ENCODE data around the gene GPR42.
"Not testable (repeated sequence)": the region's sequence is repeated elsewhere in the genome, so short reads cannot be mapped to it uniquely, and the experiment has no call there.

The GPR42 gene

DNA sequence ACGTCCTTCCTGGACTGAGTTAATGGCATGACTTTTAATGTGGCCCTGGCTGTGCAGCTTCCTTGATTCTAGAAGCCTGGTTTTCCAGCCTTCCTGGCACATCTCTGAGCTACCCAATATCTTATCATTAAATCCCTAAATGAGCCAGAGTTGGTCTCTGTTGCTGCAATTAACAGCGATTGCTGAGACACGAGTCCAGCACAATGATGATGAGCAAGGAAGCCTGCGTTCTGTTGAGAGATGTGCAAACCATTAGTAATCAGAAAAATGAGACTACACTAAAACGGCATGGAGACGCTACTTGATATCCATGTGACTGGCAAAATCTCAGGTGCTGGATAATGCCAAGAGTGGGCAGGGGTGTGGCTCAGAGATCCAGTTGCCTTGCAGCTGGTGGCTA lies 26.2 kb downstream of the GPR42 start:
- no peak for DNase-seq

- DNase-seq, result no peak
These were observed 27.7 kb downstream of the GPR42 start for GRCh38 chr19:35398570-35398969.

- no peak for DNase-seq
These were observed 28.4 kb downstream of the GPR42 start for GRCh38 chr19:35399231-35399630.

GRCh38 chr19:35399948-35400772 lies 29.3 kb downstream of the GPR42 start:
- DNase-seq, result no peak

DNA sequence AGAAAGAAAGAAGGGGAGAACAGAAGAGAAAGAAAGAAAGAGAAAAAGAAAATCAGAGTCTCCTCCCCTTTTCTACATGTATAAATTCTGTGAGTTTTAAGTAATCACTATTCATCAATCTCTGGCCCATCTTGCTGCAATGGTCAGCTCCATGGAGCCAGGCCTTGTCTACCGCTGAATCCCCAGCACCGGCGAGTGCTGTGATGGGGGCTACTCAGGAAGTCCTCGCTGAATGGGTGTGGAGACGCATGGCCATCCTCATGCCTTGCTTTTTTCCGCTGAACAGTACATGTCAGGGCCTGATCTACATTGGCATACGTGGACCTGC lies 29.9 kb downstream of the GPR42 start:
- no peak for DNase-seq

- DNase-seq, result not testable (repeated sequence)
These were observed 30.5 kb downstream of the GPR42 start for GRCh38 chr19:35401416-35401815.

- no peak for DNase-seq
These were observed 32.4 kb downstream of the GPR42 start for GRCh38 chr19:35403116-35403760.

- DNase-seq, result peak; percentile 70
These were observed 34.2 kb downstream of the GPR42 start for GRCh38 chr19:35404879-35405622.

DNA sequence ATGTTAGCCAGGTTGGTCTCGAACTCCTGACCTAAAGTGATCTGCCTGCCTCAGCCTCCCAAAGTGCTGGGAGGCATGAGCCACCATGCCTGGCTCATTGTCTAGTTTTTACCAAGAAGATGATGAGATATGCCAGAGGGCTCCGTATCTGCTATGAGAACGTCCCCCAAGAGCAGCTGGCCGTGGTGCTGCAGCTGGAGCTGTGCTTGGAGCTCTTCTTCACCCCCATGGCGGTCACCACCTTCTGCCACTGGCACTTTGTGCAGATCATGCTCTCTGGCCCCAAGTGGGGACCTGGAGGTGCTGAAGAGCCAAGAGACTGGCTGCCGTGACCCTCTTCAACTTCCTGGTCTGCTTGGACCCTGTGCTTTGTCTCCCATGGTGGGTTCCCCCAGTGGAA lies 36.8 kb downstream of the GPR42 start:
- no peak for DNase-seq

- DNase-seq, result no peak
These were observed 37.7 kb downstream of the GPR42 start for GRCh38 chr19:35408284-35409171.

GRCh38 chr19:35409191-35409590 lies 38.3 kb downstream of the GPR42 start:
- no peak for DNase-seq

- no peak for DNase-seq
These were observed 39.6 kb downstream of the GPR42 start for GRCh38 chr19:35410487-35410886.

DNA sequence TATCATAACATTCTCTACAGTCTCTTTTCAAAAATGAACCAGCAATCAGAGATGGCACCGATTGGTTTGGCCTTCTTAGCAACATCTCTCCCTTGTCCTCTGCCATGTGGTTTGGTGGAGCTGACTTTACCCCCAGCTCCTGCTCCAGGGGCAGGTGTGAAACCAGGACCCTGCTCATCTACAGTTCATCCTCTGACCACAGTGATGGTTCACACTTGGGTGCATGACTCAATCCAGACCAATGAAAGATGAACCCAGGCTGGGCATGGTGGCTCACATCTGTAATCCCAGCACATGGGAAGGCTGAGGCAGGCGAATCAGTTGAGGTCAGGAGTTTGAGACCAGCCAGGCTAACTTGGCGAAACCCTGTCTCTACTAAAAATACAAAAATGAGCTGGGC lies 43.6 kb downstream of the GPR42 start:
- DNase-seq, result no peak

DNA sequence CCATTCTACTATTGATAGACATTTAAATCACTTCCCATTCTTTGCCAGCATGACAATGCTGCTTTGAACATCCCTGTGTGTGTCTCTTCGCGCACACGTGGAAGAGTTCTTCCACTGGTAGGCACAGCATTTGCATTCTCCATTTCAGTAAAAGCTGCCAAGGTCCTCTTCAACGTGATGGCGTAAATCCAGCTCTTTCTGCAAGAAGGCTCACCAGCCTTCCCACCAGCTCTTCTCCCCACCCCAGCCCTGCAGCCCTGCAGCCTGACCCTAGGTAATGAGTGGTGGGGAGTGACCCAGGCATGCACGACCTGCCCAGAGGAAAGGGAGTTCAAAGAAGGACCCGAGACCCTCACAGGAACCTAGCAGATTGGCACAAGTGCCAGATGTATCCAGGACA lies 45.5 kb downstream of the GPR42 start:
- no peak for DNase-seq

- no peak for DNase-seq
These were observed 46.4 kb downstream of the GPR42 start for GRCh38 chr19:35417278-35417677.

- no peak for DNase-seq
These were observed 47.1 kb downstream of the GPR42 start for GRCh38 chr19:35417713-35418534.

DNA sequence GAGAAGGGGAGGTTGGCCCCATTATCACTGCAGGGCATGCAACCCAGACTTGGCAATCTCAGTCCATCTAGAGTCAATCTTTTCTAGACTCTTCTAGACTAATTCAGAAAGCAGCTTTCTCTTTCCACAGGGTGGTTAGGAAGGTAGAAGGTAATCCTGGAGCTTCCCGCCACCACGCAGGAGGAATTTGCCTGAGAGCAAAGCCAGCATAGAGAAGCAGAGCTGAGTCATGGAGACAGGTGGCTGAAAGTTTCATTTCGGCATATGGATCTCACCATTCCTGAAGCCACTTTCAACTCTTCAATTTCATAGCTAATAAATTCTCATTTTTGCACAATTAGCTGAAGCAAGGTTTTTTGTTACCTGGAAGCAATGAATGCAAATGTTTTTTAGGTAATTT lies 48.2 kb downstream of the GPR42 start:
- DNase-seq, result no peak

GRCh38 chr19:35419805-35420204 lies 48.9 kb downstream of the GPR42 start:
- DNase-seq, result no peak

DNA sequence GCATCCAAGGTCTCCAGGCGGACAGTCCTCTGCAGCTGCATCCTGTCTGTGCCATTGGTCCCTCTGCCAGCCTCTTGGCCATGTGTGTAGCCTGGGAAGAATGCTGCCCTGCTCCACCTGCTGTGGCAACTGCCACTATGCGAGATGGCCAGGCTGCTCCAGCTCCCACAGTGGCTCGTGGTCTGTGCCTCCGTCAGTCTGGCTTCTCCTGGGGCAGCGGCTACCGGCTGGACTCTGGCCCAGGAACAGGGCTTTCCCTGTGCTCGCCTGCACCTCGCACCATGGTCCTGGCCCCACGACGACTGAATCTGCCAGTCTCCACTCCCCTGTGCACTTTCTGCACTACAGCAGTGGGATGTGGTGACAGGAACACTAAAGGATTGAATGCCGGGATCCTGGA lies 50.5 kb downstream of the GPR42 start:
- no peak for DNase-seq
